ENCODE data around the gene SECISBP2.
"Not testable (repeated sequence)": the region's sequence is repeated elsewhere in the genome, so short reads cannot be mapped to it uniquely, and the experiment has no call there.

The SECISBP2 gene

GRCh38 chr9:89318123-89319014, at the start of gene SECISBP2:
Gene SECISBP2 (plus strand): TSS chr9:89318500. CDS start chr9:89318577, 77 bp downstream.
- peak; percentile 94 for DNase-seq (ENCODE audit: low spot score)

GRCh38 chr9:89273528-89274279, 44.6 kb upstream of the SECISBP2 start:
- no peak for DNase-seq (ENCODE audit: low spot score)

GRCh38 chr9:89274838-89275237, 43.5 kb upstream of the SECISBP2 start:
- DNase-seq (ENCODE audit: low spot score) = peak; percentile 45

GRCh38 chr9:89276040-89276439, 42.3 kb upstream of the SECISBP2 start:
- not testable (repeated sequence) for DNase-seq (ENCODE audit: low spot score)

GRCh38 chr9:89277043-89277442, 41.3 kb upstream of the SECISBP2 start:
- no peak for DNase-seq (ENCODE audit: low spot score)

GRCh38 chr9:89277454-89277853, 40.8 kb upstream of the SECISBP2 start:
- DNase-seq (ENCODE audit: low spot score) = no peak

GRCh38 chr9:89278551-89278950, 39.7 kb upstream of the SECISBP2 start:
- no peak for DNase-seq (ENCODE audit: low spot score)

- DNase-seq (ENCODE audit: low spot score) = peak; percentile 67
Observed at GRCh38 chr9:89278997-89279739, 39.1 kb upstream of the SECISBP2 start.

GRCh38 chr9:89281106-89281505, 37.2 kb upstream of the SECISBP2 start:
- no peak for DNase-seq (ENCODE audit: low spot score)

GRCh38 chr9:89282248-89282968, 35.9 kb upstream of the SECISBP2 start:
- not testable (repeated sequence) for DNase-seq (ENCODE audit: low spot score)

- no peak for DNase-seq (ENCODE audit: low spot score)
Observed at GRCh38 chr9:89284076-89284475, 34.2 kb upstream of the SECISBP2 start.

- DNase-seq (ENCODE audit: low spot score) = no peak
Observed at GRCh38 chr9:89291741-89292140, 26.6 kb upstream of the SECISBP2 start.

- no peak for DNase-seq (ENCODE audit: low spot score)
Observed at GRCh38 chr9:89293014-89293413, 25.3 kb upstream of the SECISBP2 start.

- no peak for DNase-seq (ENCODE audit: low spot score)
Observed at GRCh38 chr9:89295400-89295799, 22.9 kb upstream of the SECISBP2 start.

GRCh38 chr9:89301996-89302395, 16.3 kb upstream of the SECISBP2 start:
- DNase-seq (ENCODE audit: low spot score) = not testable (repeated sequence)

GRCh38 chr9:89304020-89304833, 14.1 kb upstream of the SECISBP2 start:
- no peak for DNase-seq (ENCODE audit: low spot score)

- DNase-seq (ENCODE audit: low spot score) = no peak
Observed at GRCh38 chr9:89304834-89305188, 13.5 kb upstream of the SECISBP2 start.

GRCh38 chr9:89305868-89306267, 12.4 kb upstream of the SECISBP2 start:
- no peak for DNase-seq (ENCODE audit: low spot score)

- no peak for DNase-seq (ENCODE audit: low spot score)
Observed at GRCh38 chr9:89309166-89309565, 9.1 kb upstream of the SECISBP2 start.

- DNase-seq (ENCODE audit: low spot score) = no peak
Observed at GRCh38 chr9:89309608-89310474, 8.5 kb upstream of the SECISBP2 start.

Measured in AG08395 (cell line).